Endothelial cell of umbilical vein (primary cell): ENCODE measurements around the gene PKD2. TPM values are rescaled to one million over a fixed set of nuclear protein-coding genes. Genes with fewer than 3 reads are reported as not detected.

Experiments used
- BruUV-seq: library from RNA; stranded (reverse); fragments of 400-500 nt; replicated peaks from 2 replicates; lab custom pipeline; 2021; lab: Mats Ljungman, UMichigan
- CTCF ChIA-PET: fragments of 300-600, 350-600 bp; sonication (Branson Sonifier 250); formaldehyde crosslinking; loops from one replicate; lab custom pipeline; 2021; ENCODE audit warnings: antibody characterized with exemption, inconsistent platforms; lab: Charles Lee
- POLR2A ChIA-PET: fragments of 300-600, 350-600 bp; sonication (Branson Sonifier 250); formaldehyde crosslinking; loops from one replicate; lab custom pipeline; 2021; ENCODE audit warnings: antibody characterized with exemption, inconsistent platforms; lab: Charles Lee
- DNase-seq: peaks from one replicate; pipeline ENCODE4 v3.0.0-alpha.2; 2011; ENCODE audit warnings: low read depth, low spot score
- FAIRE-seq: peaks from 2 replicates; lab custom pipeline; 2011; peaks lifted over from hg19 to GRCh38; lab: Jason Lieb, UNC
- H2AFZ ChIP-seq: 2 replicates; pipeline ENCODE4 v1.6.0; 2012; ENCODE audit warnings: low read depth, low read length, control low read depth, inconsistent platforms
- H3K27ac ChIP-seq: 2 replicates; pipeline ENCODE4 v1.5.1; 2011; ENCODE audit warnings: low read depth, mild to moderate bottlenecking, control low read depth, low read length, moderate library complexity; ENCODE audit not compliant: insufficient read depth
- H3K27me3 ChIP-seq, 2 experiments: 2 replicates each; pipeline versions ENCODE4 v1.6.0 to v1.6.1; 2011; ENCODE audit warnings: low read length in 2 of 2, mixed read lengths in 1 of 2; ENCODE audit not compliant: control insufficient read depth in 2 of 2, insufficient read depth in 2 of 2
- H3K36me3 ChIP-seq, 2 experiments: 2 replicates in 1 of 2; 3 replicates in 1 of 2; pipeline ENCODE4 v1.5.1; 2011; ENCODE audit warnings: low read length in 2 of 2, mild to moderate bottlenecking in 1 of 2, moderate library complexity in 1 of 2; ENCODE audit not compliant: control insufficient read depth in 2 of 2, insufficient read depth in 2 of 2; ENCODE audit errors: extremely low read depth in 1 of 2
- H3K4me1 ChIP-seq: 3 replicates; pipeline ENCODE4 v1.5.1; 2011; ENCODE audit warnings: mild to moderate bottlenecking, low read length; ENCODE audit not compliant: control insufficient read depth, insufficient read depth; ENCODE audit errors: extremely low read depth
- H3K4me2 ChIP-seq: 2 replicates; pipeline ENCODE4 v1.6.1; 2011; ENCODE audit warnings: low read length, control low read depth, mixed read lengths; ENCODE audit not compliant: insufficient read depth
- H3K4me3 ChIP-seq, 3 experiments: fragments of 200-600 bp in 1 of 3; sonication (generic), shearing (Covaris generic) in 1 of 3; replicated peaks in 1 of 3; 2 replicates each; pipeline ENCODE4 v1.5.1; 2011 to 2016; ENCODE audit warnings: control low read depth in 3 of 3, low read length in 3 of 3, mild to moderate bottlenecking in 2 of 3, inconsistent platforms in 1 of 3, low read depth in 1 of 3, moderate library complexity in 1 of 3; ENCODE audit not compliant: insufficient read depth in 1 of 3
- H3K79me2 ChIP-seq: 2 replicates; pipeline ENCODE4 v1.6.0; 2012; ENCODE audit warnings: low read length, inconsistent platforms; ENCODE audit not compliant: control insufficient read depth, insufficient read depth
- H3K9ac ChIP-seq: replicated peaks from 2 replicates; pipeline ENCODE3; 2011; ENCODE audit warnings: low read length, control low read depth; ENCODE audit not compliant: insufficient read depth; ENCODE audit errors: extremely low read depth
- H3K9me1 ChIP-seq: replicated peaks from 3 replicates; pipeline ENCODE4 v1.6.0; 2011; ENCODE audit warnings: mild to moderate bottlenecking, low read length; ENCODE audit not compliant: control insufficient read depth, insufficient read depth; ENCODE audit errors: extremely low read depth
- H3K9me3 ChIP-seq: replicated peaks from 2 replicates; pipeline ENCODE4 v1.5.1; 2012; ENCODE audit warnings: low read length, inconsistent platforms; ENCODE audit not compliant: control insufficient read depth, insufficient read depth
- H4K20me1 ChIP-seq: replicated peaks from 2 replicates; pipeline ENCODE3; 2011; ENCODE audit warnings: mild to moderate bottlenecking, low read length; ENCODE audit not compliant: control insufficient read depth, insufficient read depth; ENCODE audit errors: extremely low read depth
- EZH2 ChIP-seq: IDR thresholded peaks from 2 replicates; pipeline ENCODE4 v1.6.1; 2012; ENCODE audit warnings: borderline replicate concordance, low read depth, mild to moderate bottlenecking, moderate library complexity, low read length, inconsistent platforms; ENCODE audit not compliant: severe bottlenecking
- FOS ChIP-seq: IDR thresholded peaks from 2 replicates; pipeline ENCODE4 v1.6.1; 2011; ENCODE audit warnings: mild to moderate bottlenecking, low read length, moderate library complexity, borderline replicate concordance; ENCODE audit not compliant: insufficient read depth
- GATA2 ChIP-seq: IDR thresholded peaks from 2 replicates; pipeline ENCODE4 v1.7.0; 2011; ENCODE audit warnings: low read depth, mild to moderate bottlenecking, moderate library complexity, mixed read lengths, low read length; ENCODE audit not compliant: insufficient read length, insufficient read depth
- JUN ChIP-seq: IDR thresholded peaks from 2 replicates; pipeline ENCODE4 v1.6.1; 2011; ENCODE audit warnings: borderline replicate concordance, low read depth; ENCODE audit not compliant: insufficient read length, insufficient read depth
- MYC ChIP-seq: IDR thresholded peaks from one replicate; pipeline ENCODE4 v1.6.1; 2011; ENCODE audit warnings: mild to moderate bottlenecking, low read depth, low read length
- POLR2A ChIP-seq: IDR thresholded peaks from 2 replicates; pipeline ENCODE4 v1.6.1; 2012; ENCODE audit warnings: low read depth, mild to moderate bottlenecking, control low read depth, low read length
- POLR2AphosphoS5 ChIP-seq: IDR thresholded peaks from 2 replicates; pipeline ENCODE4 v1.6.1; 2012; ENCODE audit warnings: low read depth, mild to moderate bottlenecking, control low read depth, low read length, moderate library complexity; ENCODE audit not compliant: insufficient read depth
- dilution Hi-C: fragments of 300-500 bp; cut with MboI; formaldehyde crosslinking; loops from one replicate; pipeline ENCODE4 v1.15.0; 2019; ENCODE audit warnings: low sequenced_read_pairs; ENCODE audit not compliant: extremely low pct_ligation_motif_present
- intact Hi-C: fragments of 100-400 bp; cut with micrococcal nuclease; formaldehyde crosslinking; loops from one replicate; pipeline ENCODE4 v1.10.0; 2022
- polyA plus RNA-seq, 4 experiments: library from polyadenylated mRNA; depleted of rRNA in 3 of 4; stranded (reverse) in 3 of 4; unstranded in 1 of 4; fragments of >200 nt; gene quantifications; 2 replicates each; pipeline versions ENCODE4 v1.2.1 to v1.2.3, GENCODE V29; 2011 to 2012; ENCODE audit warnings: missing spikeins in 1 of 4
- total RNA-seq: library from RNA; stranded (reverse); gene quantifications from 2 replicates; pipeline ENCODE4 v1.2.3, GENCODE V29; 2021
- TF ChIP-seq, protein P1 (sequence below), 2 donors: IDR thresholded peaks; 1 replicate in 1 of 2; 2 replicates in 1 of 2; pipeline ENCODE4 v1.5.1; 2011; ENCODE audit warnings: low read length in 2 of 2, mild to moderate bottlenecking in 2 of 2, moderate library complexity in 2 of 2, control low read depth in 1 of 2, inconsistent platforms in 1 of 2, low read depth in 1 of 2; ENCODE audit not compliant: insufficient read depth in 1 of 2; ENCODE audit errors: extremely low read depth in 1 of 2
- TF ChIP-seq, protein P2 (sequence below): IDR thresholded peaks from 2 replicates; pipeline ENCODE4 v1.6.1; 2011; ENCODE audit not compliant: insufficient read depth, insufficient read length

Gene PKD2
- total and polyA plus RNA-seq, 2 donors (not counting 3 experiments of a cell fraction or from before 2014, with no cell fraction given) = 23.1 to 27.0 TPM

DNA sequence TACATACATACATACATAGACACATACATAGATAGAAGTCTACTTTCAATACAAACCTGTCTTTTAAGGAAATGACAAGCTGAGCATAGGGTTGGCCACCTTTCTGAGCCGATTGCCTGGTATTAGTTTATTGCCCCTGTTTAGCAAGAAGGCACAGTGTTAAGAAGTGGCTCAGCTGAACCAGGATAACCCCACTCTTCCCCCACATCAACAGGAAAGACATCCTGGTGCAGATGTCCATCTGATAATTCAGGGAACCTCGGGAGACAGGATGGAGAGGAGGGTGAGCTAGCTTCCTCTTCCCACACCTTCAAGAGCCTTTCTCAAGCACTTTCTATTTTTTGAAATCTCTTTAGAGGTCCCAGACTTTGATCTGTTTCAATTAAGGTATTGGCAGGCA, 52.3 kb downstream of the PKD2 start:
- no peaks in the 10 kb centered on the region for H3K27me3 ChIP-seq
- dilution Hi-C loops = no loop called here
- H3K27ac ChIP-seq = no peak overlapping the region
- H3K79me2 ChIP-seq = no peaks in the 10 kb centered on the region
- ChIA-PET POLR2A (no interaction called here), CTCF (interaction anchor here (1.2 to 8.5 kb wide), 7 partner anchors 11 to 456 kb away, joined by 3 to 204 read pairs (median 4); no protein-coding TSS in a partner anchor)
- H3K4me1 ChIP-seq = peaks cover 6% of the 10 kb centered on the region
- intact Hi-C loops = no loop called here
- H3K4me3 ChIP-seq = no peak overlapping the region
- no peaks in the 10 kb centered on the region for H3K9me3 ChIP-seq
- no peak overlapping the region for H2AFZ ChIP-seq
- DNase-seq (peak; percentile 53), FAIRE-seq (no peak)
- H3K4me2 ChIP-seq = no peak overlapping the region
- H3K9me1 ChIP-seq = no peaks in the 10 kb centered on the region
- no TSS peak for BruUV-seq
- TF ChIP-seq MYC (no peak), FOS (no peak), JUN (no peak), POLR2AphosphoS5 (no peak), GATA2 (no peak), POLR2A (no peak), EZH2 (no peak)
- TF ChIP-seq, protein P1, sequence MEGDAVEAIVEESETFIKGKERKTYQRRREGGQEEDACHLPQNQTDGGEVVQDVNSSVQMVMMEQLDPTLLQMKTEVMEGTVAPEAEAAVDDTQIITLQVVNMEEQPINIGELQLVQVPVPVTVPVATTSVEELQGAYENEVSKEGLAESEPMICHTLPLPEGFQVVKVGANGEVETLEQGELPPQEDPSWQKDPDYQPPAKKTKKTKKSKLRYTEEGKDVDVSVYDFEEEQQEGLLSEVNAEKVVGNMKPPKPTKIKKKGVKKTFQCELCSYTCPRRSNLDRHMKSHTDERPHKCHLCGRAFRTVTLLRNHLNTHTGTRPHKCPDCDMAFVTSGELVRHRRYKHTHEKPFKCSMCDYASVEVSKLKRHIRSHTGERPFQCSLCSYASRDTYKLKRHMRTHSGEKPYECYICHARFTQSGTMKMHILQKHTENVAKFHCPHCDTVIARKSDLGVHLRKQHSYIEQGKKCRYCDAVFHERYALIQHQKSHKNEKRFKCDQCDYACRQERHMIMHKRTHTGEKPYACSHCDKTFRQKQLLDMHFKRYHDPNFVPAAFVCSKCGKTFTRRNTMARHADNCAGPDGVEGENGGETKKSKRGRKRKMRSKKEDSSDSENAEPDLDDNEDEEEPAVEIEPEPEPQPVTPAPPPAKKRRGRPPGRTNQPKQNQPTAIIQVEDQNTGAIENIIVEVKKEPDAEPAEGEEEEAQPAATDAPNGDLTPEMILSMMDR (IDR thresholded peaks at IDR 0.05; ENCODE audit: extremely low read depth in 1 of 2, insufficient read depth in 1 of 2, low read depth in 1 of 2, low read length in 2 of 2) = no peak
- TF ChIP-seq, protein P2, sequence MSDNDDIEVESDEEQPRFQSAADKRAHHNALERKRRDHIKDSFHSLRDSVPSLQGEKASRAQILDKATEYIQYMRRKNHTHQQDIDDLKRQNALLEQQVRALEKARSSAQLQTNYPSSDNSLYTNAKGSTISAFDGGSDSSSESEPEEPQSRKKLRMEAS = no peak
- H4K20me1 ChIP-seq = no peaks in the 10 kb centered on the region
- H3K9ac ChIP-seq = no peak overlapping the region
- H3K36me3 ChIP-seq = peaks cover 1 to 7% of the 10 kb centered on the region in 2 experiments
